Measurements from ENCODE around the gene KAZALD1.

The KAZALD1 gene

DNA sequence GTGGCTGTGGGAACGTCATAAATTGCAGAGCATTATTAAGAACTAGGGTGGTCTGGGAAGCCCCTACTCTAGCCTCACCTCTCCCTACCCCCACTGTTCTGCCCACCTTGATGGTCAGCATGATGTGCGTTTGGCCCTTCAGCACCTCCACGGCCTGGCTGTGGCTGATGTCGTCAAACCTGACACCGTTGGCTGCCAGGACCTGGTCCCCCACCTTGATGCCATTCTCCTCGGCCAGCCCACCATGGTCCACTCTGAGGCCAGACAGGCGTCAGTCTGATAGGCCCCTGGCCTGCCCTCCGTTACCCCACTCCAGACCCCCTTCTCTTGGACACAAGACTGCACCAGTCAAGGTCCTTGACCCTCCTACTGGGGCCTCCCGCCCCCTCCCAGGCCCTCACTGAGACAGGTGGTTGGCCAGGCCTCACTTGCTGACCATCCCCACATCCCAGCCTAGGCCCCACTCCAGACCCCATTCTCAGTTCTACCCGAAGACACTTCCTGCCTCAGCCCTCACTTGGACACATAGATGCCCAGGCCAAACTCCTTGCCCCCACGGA, 40.0 kb upstream of the KAZALD1 start:
- no peak for DNase-seq (ENCODE audit: low read depth)
- H3K4me3 ChIP-seq (ENCODE audit: low read depth, low read length), result no peak overlapping the region
- TF ChIP-seq CTCF (IDR thresholded peaks at IDR 0.05; ENCODE audit: insufficient read depth, low read depth, low read length, missing control alignments), result no peak

DNA sequence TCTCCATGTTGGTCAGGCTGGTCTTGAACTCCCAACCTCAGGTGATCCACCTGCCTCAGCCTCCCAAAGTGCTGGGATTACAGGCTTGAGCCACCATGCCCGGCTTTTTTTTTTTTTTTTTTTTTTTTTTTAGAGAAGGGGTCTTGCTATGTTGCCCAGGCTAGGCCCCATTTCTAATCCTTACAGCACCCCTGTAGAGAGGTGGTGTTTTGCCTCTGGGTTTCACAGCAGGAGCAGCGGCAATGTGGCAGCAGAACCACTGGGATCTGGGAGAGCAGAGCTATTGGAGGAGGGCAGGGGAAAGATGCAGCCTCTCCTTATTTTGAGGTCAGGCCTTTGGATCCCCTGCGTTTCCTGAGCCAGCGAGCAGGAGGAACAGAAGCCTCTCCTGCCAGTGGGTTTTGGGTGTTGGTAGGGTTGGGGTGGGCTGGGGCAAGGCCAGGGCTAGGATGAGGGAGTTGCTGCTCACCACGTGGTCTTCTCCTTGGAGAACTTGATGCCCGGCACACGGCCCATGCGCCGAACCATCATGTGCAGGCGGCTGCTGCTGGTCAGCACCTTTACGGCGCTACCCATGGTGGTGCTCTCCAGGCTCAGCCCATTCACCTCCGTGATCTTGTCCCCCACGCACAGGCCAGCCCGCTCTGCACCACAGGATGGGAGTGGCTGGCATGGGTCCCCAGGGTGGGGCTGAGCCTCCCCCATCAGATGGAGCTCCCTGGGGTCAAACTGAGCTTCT, 38.7 kb upstream of the KAZALD1 start:
- H3K4me3 ChIP-seq (ENCODE audit: low read depth, low read length), result no peak overlapping the region
- TF ChIP-seq CTCF (IDR thresholded peaks at IDR 0.05; ENCODE audit: insufficient read depth, low read depth, low read length, missing control alignments), result no peak
- no peak for DNase-seq (ENCODE audit: low read depth)

DNA sequence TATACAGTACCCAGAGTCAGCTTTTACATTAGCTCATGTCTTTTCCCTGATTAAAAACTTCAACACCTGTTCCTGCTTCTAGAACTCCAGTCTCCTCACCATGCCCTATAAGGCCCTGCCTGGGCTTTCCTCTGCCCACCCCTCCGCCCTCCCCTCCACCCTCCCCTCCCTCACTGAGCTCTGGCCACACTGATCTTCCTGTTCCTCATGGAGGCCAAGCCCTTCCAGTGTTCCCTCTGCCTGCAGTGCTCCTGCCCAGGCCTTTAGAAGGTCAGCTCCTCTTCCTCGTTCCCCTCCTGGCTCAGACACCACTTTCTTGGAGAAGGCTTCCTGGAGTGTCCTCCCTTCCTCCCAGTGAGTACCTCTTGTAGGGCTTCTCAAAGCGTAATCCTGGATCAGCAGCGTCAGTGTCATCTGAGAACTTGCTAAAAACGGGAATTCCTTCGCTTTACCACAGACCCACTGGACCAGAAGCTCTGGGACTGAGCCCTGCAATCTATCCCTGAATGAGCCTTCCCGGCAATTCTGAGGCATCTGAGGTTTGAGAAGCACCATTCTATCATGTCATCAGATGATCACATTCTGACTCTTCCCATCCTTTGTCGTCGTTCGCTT, 34.6 kb upstream of the KAZALD1 start:
- DNase-seq (ENCODE audit: low read depth), result no peak

DNA sequence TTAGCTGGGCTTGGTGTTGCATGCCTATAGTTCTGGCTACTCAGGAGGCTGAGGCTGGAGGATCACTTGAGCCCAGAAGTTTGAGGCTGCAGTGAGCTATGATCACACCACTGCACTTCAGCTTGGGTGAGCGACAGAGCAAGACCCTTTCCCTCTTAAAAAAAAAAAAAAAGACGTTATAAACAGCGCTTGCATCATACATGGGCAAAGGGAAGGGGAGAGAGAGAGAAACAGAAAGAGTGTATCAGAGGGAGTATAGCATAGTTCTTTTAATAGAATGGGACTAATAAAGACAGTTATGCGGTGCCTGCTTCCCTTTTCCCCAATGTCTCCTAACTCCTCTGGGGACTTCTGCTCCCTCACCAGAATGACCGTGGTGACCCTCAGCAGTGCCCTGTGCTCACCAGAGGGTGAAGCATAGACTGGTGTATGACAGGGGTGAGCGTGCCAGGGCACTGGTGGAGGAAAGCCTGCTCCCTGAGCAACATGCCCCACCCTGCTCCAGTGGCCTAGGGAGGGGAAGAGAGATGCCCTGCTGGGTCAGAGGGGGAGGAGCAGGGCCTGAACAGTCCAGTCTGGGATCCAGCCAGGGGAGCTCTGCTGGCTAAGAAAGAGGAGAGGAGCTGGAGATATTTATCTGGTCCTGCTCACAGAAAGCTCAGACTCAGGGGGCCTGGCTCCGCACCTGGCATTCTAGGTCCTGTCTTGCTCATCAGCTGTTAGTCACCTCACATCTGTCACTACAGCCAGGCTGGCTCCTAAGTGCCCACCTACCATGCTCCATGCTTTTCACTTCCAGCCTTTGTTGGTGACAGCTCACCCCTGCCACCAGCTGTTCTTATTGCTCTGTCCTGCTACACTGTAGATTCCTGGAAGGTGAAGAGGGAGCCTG, 33.1 kb upstream of the KAZALD1 start:
- H3K4me3 ChIP-seq (ENCODE audit: low read depth, low read length), result no peak overlapping the region
- no peak for TF ChIP-seq CTCF (IDR thresholded peaks at IDR 0.05; ENCODE audit: insufficient read depth, low read depth, low read length, missing control alignments)
- no peak for DNase-seq (ENCODE audit: low read depth)

More for the DNA sequence above, 34.6 kb upstream of the KAZALD1 start:
- no peak overlapping the region for H3K4me3 ChIP-seq (ENCODE audit: low read depth, low read length)
- TF ChIP-seq CTCF (IDR thresholded peaks at IDR 0.05; ENCODE audit: insufficient read depth, low read depth, low read length, missing control alignments), result no peak

DNA sequence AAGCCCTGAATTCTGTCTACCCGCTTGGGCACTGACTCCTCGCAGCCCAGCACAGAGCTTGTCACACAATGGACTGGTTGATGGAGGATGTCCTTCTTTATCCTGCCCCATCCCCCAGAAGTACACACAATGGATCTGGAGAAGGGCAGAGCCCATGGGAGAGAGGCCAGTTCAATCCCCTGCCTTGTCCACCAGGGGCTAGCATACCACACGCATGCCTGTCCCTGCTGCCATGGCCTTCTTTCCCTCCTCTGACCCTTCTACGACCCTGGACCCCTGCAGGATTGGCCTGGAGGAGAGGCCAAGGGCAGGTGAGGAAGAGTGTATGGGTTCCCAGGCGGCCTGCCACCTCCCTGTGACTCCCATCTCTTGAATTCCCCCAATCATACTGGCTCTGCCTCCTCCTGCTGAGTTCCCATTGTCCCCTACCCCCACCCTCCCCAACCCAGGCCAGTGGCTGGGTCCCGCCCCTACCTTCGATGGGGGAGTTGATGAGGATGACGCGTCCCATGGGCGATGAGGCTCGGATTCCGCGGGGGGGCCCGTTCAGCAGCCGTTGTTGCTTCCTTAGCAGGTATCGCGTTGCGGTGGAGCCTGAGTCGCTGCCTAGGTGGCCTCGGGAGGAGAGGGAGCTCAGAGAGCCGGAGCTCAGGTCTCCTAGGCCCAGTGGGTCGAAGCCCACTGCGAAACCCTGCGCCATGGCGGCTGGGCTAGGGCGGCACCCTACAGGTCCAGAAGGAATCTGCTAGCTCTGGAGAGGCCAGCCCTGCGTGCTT, 32.1 kb upstream of the KAZALD1 start:
- no peak for TF ChIP-seq CTCF (IDR thresholded peaks at IDR 0.05; ENCODE audit: insufficient read depth, low read depth, low read length, missing control alignments)
- DNase-seq (ENCODE audit: low read depth), result no peak
- no peak overlapping the region for H3K4me3 ChIP-seq (ENCODE audit: low read depth, low read length)

GRCh38 chr10:101030496-101031127, 31.2 kb upstream of the KAZALD1 start:
- H3K4me3 ChIP-seq (ENCODE audit: low read depth, low read length), result peak overlapping the region; percentile 56
- no peak for DNase-seq (ENCODE audit: low read depth)
- no peak for TF ChIP-seq CTCF (IDR thresholded peaks at IDR 0.05; ENCODE audit: insufficient read depth, low read depth, low read length, missing control alignments)

Data from GM12865 (cell line).